ENCODE data around the gene WDR77. TPM values are rescaled to one million over a fixed set of nuclear protein-coding genes. Genes with fewer than 3 reads are reported as not detected.

Gene WDR77
- total and polyA plus RNA-seq, 8 donors = 18.9 to 58.4 (median 48.4) TPM

DNA sequence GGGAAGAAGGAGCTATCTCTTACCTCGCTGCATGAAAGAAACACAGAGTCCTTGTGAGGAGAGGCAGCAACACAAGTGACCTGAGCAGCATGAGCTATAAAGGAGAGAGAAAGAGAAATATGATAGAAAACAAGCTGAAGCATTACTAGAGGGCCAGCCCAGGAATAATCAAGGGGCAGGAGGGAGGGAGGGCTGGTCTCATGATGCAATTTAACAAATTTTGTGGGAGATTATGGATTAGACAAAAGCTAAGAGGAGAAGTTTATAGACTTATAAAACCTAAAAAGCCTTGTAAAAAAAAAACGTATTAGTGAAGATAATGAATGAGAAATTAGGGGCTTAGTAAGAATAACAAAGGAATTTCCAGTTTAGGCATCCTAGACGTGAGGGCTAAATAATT is 5.0 kb downstream of the WDR77 start:
- peaks cover 0 to 24% of the 10 kb centered on the region in 2 donors for H3K4me1 ChIP-seq
- H3K36me3 ChIP-seq = peaks cover 0 to 76% of the 10 kb centered on the region in 2 donors
- H3K9me3 ChIP-seq = no peaks in the 10 kb centered on the region
- ATAC-seq (no peak), DNase-seq (no peak)
- no peaks in the 10 kb centered on the region for H3K27me3 ChIP-seq
- H3K27ac ChIP-seq = no peak overlapping the region
- intact Hi-C loops (cut with DNase I) = no loop called here
- H3K4me3 ChIP-seq = no peak overlapping the region
- TF ChIP-seq, protein P1, sequence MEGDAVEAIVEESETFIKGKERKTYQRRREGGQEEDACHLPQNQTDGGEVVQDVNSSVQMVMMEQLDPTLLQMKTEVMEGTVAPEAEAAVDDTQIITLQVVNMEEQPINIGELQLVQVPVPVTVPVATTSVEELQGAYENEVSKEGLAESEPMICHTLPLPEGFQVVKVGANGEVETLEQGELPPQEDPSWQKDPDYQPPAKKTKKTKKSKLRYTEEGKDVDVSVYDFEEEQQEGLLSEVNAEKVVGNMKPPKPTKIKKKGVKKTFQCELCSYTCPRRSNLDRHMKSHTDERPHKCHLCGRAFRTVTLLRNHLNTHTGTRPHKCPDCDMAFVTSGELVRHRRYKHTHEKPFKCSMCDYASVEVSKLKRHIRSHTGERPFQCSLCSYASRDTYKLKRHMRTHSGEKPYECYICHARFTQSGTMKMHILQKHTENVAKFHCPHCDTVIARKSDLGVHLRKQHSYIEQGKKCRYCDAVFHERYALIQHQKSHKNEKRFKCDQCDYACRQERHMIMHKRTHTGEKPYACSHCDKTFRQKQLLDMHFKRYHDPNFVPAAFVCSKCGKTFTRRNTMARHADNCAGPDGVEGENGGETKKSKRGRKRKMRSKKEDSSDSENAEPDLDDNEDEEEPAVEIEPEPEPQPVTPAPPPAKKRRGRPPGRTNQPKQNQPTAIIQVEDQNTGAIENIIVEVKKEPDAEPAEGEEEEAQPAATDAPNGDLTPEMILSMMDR (IDR thresholded peaks at IDR 0.05) = no peak

DNA sequence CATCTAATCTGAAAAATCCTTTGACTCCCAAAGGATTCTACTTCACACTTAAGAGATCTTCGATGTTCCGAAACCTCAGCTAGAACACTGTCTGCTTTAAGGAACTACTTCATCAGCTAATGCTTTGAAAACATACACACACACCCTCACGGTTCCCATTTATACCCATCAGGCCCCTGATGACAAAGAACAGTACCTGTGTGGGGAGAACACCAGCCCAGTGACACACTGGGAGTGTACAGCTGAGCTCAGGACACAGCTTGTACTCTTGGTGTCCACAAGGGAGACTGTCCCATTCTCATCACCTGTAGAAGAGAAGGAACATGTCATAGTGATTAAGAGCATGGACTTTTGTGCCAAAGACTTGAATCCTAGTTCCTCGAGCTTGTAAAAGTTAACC is 6.6 kb downstream of the WDR77 start:
- H3K27ac ChIP-seq = no peak overlapping the region
- no peaks in the 10 kb centered on the region for H3K9me3 ChIP-seq
- DNase-seq = no peak
- H3K4me1 ChIP-seq = peaks cover 0 to 12% of the 10 kb centered on the region in 2 donors
- no peak for ATAC-seq
- H3K27me3 ChIP-seq = no peaks in the 10 kb centered on the region
- H3K4me3 ChIP-seq = no peak overlapping the region
- H3K36me3 ChIP-seq = peaks cover 0 to 92% of the 10 kb centered on the region in 2 donors
- TF ChIP-seq, protein P1 (IDR thresholded peaks at IDR 0.05) = no peak
- intact Hi-C loops (cut with DNase I) = no loop called here

DNA sequence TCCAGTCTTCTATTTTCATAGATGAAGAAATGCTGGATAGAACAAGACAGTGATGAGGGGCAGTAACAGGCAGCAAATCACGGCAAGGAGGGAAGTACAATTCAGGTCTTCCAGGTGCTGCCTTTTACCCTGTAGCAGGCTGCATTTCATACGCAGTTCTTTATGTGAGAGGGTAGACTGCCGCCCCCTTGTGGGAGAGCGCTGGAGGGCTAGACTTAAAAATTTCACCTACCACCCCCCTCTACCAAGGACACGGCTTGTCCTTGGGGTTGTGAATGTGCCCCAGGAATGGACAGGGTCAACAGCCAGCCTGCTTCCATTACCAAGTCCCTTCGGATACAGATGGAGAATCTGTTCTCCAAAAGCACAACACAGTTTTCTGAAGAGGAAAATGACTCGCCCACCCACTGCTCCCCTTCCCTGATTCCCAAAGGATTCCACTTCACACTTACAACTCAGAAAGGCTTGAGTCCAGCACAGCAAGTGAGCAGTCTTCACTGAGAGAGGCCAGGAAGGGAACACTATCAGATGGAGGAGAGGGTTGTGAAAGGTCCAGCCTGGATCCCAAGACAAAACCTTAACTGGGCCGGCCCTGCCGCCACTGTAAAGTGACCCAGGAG is 7.4 kb downstream of the WDR77 start:
- TF ChIP-seq, protein P1 (IDR thresholded peaks at IDR 0.05) = peak in 1 of 2 donors; percentile 18
- Histone ChIP-seq H3K27ac (no peak overlapping the region), H3K9me3 (no peaks in the 10 kb centered on the region), H3K27me3 (no peaks in the 10 kb centered on the region), H3K4me3 (no peak overlapping the region), H3K4me1 (peaks cover 0 to 4% of the 10 kb centered on the region in 2 donors), H3K36me3 (peaks cover 0 to 95% of the 10 kb centered on the region in 2 donors)
- DNase-seq (peak in 1 of 4 donors; percentile 42), ATAC-seq (peak; percentile 26)
- intact Hi-C loops (cut with DNase I) = no loop called here

DNA sequence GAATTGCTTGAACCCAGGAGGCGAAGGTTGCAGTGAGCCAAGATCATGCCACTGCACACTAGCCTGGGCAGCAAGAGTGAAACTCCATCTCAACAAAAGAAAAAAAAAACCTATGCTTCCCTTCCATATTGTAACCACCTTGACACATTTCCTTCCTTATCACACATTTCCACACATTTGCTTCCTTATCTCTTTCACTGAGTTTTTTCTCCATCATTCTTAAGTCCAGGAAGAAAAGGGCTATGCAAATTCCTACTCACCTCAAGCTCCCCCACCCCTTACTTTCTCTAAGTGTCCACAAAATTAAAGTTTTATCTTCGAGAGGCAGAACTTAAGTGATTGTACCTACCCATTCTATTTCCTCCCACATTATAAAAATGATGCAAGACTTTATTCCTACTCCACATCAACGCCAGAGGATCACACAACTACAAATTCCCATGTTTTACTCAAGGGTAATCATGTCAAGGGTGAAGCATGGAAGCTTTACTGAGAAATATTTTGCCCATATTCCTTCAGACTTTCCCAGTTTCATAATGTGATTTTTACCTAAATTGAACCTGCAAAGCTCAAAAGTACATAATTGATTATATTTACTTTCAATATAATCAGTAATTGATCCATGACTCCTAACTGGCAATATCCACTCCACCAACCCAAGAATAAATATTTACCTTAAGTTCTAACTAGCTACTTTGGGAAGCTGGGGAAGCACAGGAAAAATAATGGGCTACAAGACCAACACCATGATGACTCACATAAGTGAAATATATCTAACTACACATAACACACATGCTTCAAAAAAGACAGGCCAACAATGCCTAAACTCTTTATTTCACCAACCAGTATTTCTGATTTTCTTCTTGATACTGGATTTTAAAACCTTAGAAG is 9.3 kb downstream of the WDR77 start:
- no peaks in the 10 kb centered on the region for H3K4me1 ChIP-seq
- H3K27me3 ChIP-seq = no peaks in the 10 kb centered on the region
- peaks cover 0 to 76% of the 10 kb centered on the region in 2 donors for H3K36me3 ChIP-seq
- no peak overlapping the region for H3K27ac ChIP-seq
- intact Hi-C loops (cut with DNase I) = no loop called here
- DNase-seq (no peak), ATAC-seq (no peak)
- no peak overlapping the region for H3K4me3 ChIP-seq
- TF ChIP-seq, protein P1 (IDR thresholded peaks at IDR 0.05) = no peak
- H3K9me3 ChIP-seq = no peaks in the 10 kb centered on the region

DNA sequence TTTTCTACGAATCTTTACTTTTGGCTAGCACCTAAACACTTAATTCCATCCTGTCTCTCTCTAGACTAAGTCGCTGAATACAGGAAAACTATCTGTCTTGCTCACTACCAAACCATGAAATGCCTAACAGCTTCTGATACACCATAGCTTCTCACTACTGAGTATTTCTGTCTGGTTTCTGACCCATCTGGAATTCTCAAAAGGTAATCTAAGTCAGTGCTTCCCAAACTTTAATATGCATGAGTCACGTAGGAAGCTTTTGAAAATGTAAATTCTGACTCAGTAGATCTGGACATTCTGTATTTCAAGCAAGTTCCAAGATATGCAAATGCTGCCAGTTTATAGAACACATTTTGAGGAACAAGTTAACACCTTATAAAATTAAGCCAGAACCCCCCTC is 12.3 kb downstream of the WDR77 start:
- H3K4me1 ChIP-seq = no peaks in the 10 kb centered on the region
- no peak overlapping the region for H3K4me3 ChIP-seq
- DNase-seq = no peak
- peaks cover 0 to 46% of the 10 kb centered on the region in 2 donors for H3K36me3 ChIP-seq
- TF ChIP-seq, protein P1 (IDR thresholded peaks at IDR 0.05) = no peak
- no peak overlapping the region for H3K27ac ChIP-seq
- no peaks in the 10 kb centered on the region for H3K27me3 ChIP-seq
- no peak for ATAC-seq
- intact Hi-C loops (cut with DNase I) = no loop called here
- H3K9me3 ChIP-seq = no peaks in the 10 kb centered on the region
